ENCODE results near the gene SMARCD2.
A peak's percentile ranks its signal among the peaks of the same experiment; 100 is the strongest.
"Not testable (repeated sequence)": the region's sequence is repeated elsewhere in the genome, so short reads cannot be mapped to it uniquely, and the experiment has no call there.

The SMARCD2 gene

GRCh38 chr17:63842540-63843386 is at the start of gene SMARCD2:
Gene SMARCD2 (minus strand): TSS chr17:63842685. CDS start chr17:63842674, 11 bp downstream.
- DNase-seq = peak; percentile 83 to 100 (median 98)

GRCh38 chr17:63889026-63889848 is 46.8 kb upstream of the SMARCD2 start:
- peak in 15 of 56 donors; percentile 3 to 25 (median 11) for DNase-seq

GRCh38 chr17:63885119-63885518 is 42.6 kb upstream of the SMARCD2 start:
- DNase-seq = not testable (repeated sequence)

GRCh38 chr17:63882626-63883126 is 40.2 kb upstream of the SMARCD2 start:
- not testable (repeated sequence) for DNase-seq

- DNase-seq = peak in 6 of 56 donors; percentile 0 to 33 (median 7)
Observed at GRCh38 chr17:63881935-63882601, 39.6 kb upstream of the SMARCD2 start, which contains the start of gene GH2. Gene GH2 (minus strand): TSS chr17:63881944. CDS start chr17:63881801, 143 bp downstream.

GRCh38 chr17:63881337-63881736 is 38.9 kb upstream of the SMARCD2 start:
- not testable (repeated sequence) for DNase-seq

GRCh38 chr17:63880706-63881105 is 38.2 kb upstream of the SMARCD2 start:
- DNase-seq = no peak

- DNase-seq = not testable (repeated sequence)
Observed at GRCh38 chr17:63878413-63878812, 35.9 kb upstream of the SMARCD2 start.

- DNase-seq = not testable (repeated sequence)
Observed at GRCh38 chr17:63874693-63875092, 32.2 kb upstream of the SMARCD2 start.

GRCh38 chr17:63874061-63874626 is 31.7 kb upstream of the SMARCD2 start:
- not testable (repeated sequence) for DNase-seq

- DNase-seq = not testable (repeated sequence)
Observed at GRCh38 chr17:63873577-63873976, 31.1 kb upstream of the SMARCD2 start, which contains the start of gene CSH2. Gene CSH2 (minus strand): TSS chr17:63873677. CDS start chr17:63873614, 63 bp downstream.

- not testable (repeated sequence) for DNase-seq
Observed at GRCh38 chr17:63871646-63872365, 29.3 kb upstream of the SMARCD2 start.

- not testable (repeated sequence) for DNase-seq
Observed at GRCh38 chr17:63870292-63870665, 27.8 kb upstream of the SMARCD2 start.

GRCh38 chr17:63869491-63870291 is 27.2 kb upstream of the SMARCD2 start:
- DNase-seq = not testable (repeated sequence)

- not testable (repeated sequence) for DNase-seq
Observed at GRCh38 chr17:63866625-63867024, 24.1 kb upstream of the SMARCD2 start.

- no peak for DNase-seq
Observed at GRCh38 chr17:63859257-63859656, 16.8 kb upstream of the SMARCD2 start.

- DNase-seq = not testable (repeated sequence)
Observed at GRCh38 chr17:63856425-63856824, 13.9 kb upstream of the SMARCD2 start.

GRCh38 chr17:63855185-63855584 is 12.7 kb upstream of the SMARCD2 start:
- DNase-seq = no peak

GRCh38 chr17:63854709-63855108 is 12.2 kb upstream of the SMARCD2 start:
- DNase-seq = no peak
